Gastrocnemius medialis (tissue), 4 donors: ENCODE data around the gene RADIL. TPM values are rescaled to one million over a fixed set of nuclear protein-coding genes. Genes with fewer than 3 reads are reported as not detected.

Source experiments
- ATAC-seq, 2 donors: fragments of 150-250 bp; one replicate each; pipeline ENCODE4 v1.9.1; 2016
- DNase-seq, 2 donors: peaks; one replicate each; pipeline ENCODE4 v3.0.0-alpha.2; 2019
- H3K27ac ChIP-seq, 4 donors: fragments of 200-600 bp; sonication (generic); 1 replicate in 1 of 4; 2 replicates in 3 of 4; pipeline ENCODE4 v1.5.1; 2016 to 2018; ENCODE audit warnings: mild to moderate bottlenecking in 2 of 4, moderate library complexity in 1 of 4
- H3K27me3 ChIP-seq, 3 donors: fragments of 200-600 bp; sonication (generic) in 2 of 3; 1 replicate in 1 of 3; 2 replicates in 2 of 3; pipeline versions ENCODE4 v1.5.1 to v1.6.0; 2016 to 2019; ENCODE audit warnings: mild to moderate bottlenecking in 1 of 3, moderate library complexity in 1 of 3
- H3K36me3 ChIP-seq, 2 donors: fragments of 200-600 bp; sonication (generic) in 1 of 2; one replicate each; pipeline ENCODE4 v1.5.1; 2017 to 2018
- H3K4me1 ChIP-seq, 2 donors: fragments of 200-600 bp; sonication (generic) in 1 of 2; one replicate each; pipeline ENCODE4 v1.5.1; 2016 to 2017; ENCODE audit warnings: mild to moderate bottlenecking in 2 of 2
- H3K4me3 ChIP-seq, 4 donors: fragments of 200-600 bp; sonication (generic) in 3 of 4; 1 replicate in 1 of 4; 2 replicates in 3 of 4; pipeline ENCODE4 v1.5.1; 2016 to 2019; ENCODE audit warnings: mild to moderate bottlenecking in 2 of 4
- H3K9me3 ChIP-seq, 3 donors: fragments of 200-600 bp; sonication (generic) in 2 of 3; 1 replicate in 1 of 3; 2 replicates in 2 of 3; pipeline ENCODE4 v1.5.1; 2016 to 2019
- POLR2A ChIP-seq, 2 donors: fragments of 450-650 bp; IDR thresholded peaks; one replicate each; pipeline ENCODE4 v1.6.1; 2017; ENCODE audit warnings: antibody characterized with exemption in 2 of 2, mild to moderate bottlenecking in 2 of 2, moderate library complexity in 2 of 2
- in situ Hi-C, 4 donors: fragments of 200-750 bp; cut with MboI; loops; one replicate each; pipeline versions ENCODE4 v1.15.0 to v1.8.0; 2017; ENCODE audit warnings: low sequenced_read_pairs in 4 of 4
- intact Hi-C: fragments of 100-400 bp; cut with DNase I; formaldehyde crosslinking; loops from one replicate; pipeline ENCODE4 v1.15.1; 2023; ENCODE audit warnings: low total_unique reads
- total RNA-seq, 4 donors: library from RNA; depleted of rRNA; stranded (reverse); fragments of >200 nt; gene quantifications; one replicate each; pipeline versions ENCODE4 v1.1.0 to v1.2.3, GENCODE V29; 2016
- TF ChIP-seq, protein P1 (sequence below), 5 experiments: fragments of 450-650 bp in 3 of 5; fragments of 200-600 bp in 2 of 5; sonication (generic) in 2 of 5; IDR thresholded peaks in 4 of 5; conservative IDR thresholded peaks in 1 of 5; 1 replicate in 4 of 5; 2 replicates in 1 of 5; pipeline ENCODE4 v1.5.1; 2016 to 2019; ENCODE audit warnings: antibody characterized with exemption in 5 of 5, mild to moderate bottlenecking in 3 of 5, moderate library complexity in 3 of 5

RADIL gene
- total RNA-seq, 4 donors from 2014 or later, result 2.1 to 12.1 (median 5.0) TPM

DNA sequence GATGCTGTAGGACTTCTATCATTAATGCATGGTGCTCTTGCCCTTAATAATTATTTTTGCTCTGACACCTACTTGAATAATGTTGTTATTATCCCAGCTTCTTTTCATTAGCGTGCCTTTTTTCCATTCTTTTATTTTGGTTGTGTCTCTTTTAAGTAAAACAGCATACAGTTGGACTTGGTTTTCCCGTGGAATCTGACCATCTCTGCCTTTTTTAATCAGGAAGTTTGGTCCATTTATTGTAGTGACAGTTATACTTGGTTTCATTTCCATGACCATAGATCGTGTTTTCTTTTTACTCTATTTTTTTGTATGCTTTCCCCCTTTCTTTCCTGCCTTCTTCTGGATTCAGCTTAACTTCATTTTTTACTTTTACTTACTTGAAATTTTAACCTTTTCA, 26.3 kb downstream of the RADIL start:
- TF ChIP-seq POLR2A (IDR thresholded peaks at IDR 0.05), result no peak
- TF ChIP-seq, protein P1, sequence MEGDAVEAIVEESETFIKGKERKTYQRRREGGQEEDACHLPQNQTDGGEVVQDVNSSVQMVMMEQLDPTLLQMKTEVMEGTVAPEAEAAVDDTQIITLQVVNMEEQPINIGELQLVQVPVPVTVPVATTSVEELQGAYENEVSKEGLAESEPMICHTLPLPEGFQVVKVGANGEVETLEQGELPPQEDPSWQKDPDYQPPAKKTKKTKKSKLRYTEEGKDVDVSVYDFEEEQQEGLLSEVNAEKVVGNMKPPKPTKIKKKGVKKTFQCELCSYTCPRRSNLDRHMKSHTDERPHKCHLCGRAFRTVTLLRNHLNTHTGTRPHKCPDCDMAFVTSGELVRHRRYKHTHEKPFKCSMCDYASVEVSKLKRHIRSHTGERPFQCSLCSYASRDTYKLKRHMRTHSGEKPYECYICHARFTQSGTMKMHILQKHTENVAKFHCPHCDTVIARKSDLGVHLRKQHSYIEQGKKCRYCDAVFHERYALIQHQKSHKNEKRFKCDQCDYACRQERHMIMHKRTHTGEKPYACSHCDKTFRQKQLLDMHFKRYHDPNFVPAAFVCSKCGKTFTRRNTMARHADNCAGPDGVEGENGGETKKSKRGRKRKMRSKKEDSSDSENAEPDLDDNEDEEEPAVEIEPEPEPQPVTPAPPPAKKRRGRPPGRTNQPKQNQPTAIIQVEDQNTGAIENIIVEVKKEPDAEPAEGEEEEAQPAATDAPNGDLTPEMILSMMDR (IDR thresholded peaks at IDR 0.05 in 4 of 5, conservative IDR thresholded peaks at IDR 0.05 in 1 of 5), result no peak
- Histone ChIP-seq H3K27ac (no peak overlapping the region), H3K4me3 (no peak overlapping the region), H3K9me3 (no peaks in the 10 kb centered on the region), H3K4me1 (no peaks in the 10 kb centered on the region), H3K27me3 (peaks cover 1 to 8% (median 8%) of the 10 kb centered on the region in 3 donors), H3K36me3 (no peaks in the 10 kb centered on the region)
- ATAC-seq (no peak), DNase-seq (no peak)
- in situ Hi-C loops (no loop called here), intact Hi-C loops (no loop called here)

DNA sequence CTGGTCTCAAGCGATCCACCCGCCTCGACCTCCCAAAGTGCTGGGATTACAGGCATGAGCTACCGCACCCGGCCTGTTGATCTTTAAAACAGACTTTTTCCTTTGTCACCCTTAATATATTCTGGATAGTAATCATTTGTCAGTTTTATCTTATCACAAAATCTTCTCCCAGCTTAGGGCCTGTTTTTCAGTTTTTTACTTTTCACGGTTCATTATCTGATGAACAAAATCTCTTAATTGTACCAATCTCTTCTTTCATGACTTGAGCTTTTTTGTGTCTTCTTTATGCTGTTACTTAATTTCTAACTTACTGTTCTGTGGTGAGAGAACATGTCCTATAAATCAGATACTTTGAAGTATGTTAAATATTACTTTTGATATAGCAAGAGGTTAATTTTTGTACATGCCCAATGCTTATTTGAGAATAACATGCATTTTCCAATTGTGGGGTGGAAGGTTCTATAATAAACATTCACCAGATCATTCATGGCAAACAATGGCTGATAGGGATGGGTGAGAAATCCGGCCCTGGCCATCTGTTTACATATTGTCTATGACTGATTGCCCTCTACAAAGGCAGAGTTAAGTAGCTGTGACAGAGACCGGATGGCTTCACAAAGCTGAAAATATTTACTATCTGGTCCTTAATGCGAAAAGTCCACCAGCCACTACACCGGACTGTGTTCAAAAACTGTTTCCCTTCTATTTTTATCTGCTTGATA, 27.0 kb downstream of the RADIL start:
- in situ Hi-C loops (no loop called here), intact Hi-C loops (no loop called here)
- Histone ChIP-seq H3K4me3 (no peak overlapping the region), H3K9me3 (no peaks in the 10 kb centered on the region), H3K27me3 (peaks cover 0 to 1% (median under 1%) of the 10 kb centered on the region in 3 donors), H3K27ac (no peak overlapping the region), H3K36me3 (no peaks in the 10 kb centered on the region), H3K4me1 (no peaks in the 10 kb centered on the region)
- DNase-seq (no peak), ATAC-seq (no peak)
- TF ChIP-seq, protein P1 (IDR thresholded peaks at IDR 0.05 in 4 of 5, conservative IDR thresholded peaks at IDR 0.05 in 1 of 5), result no peak
- no peak for TF ChIP-seq POLR2A (IDR thresholded peaks at IDR 0.05)

DNA sequence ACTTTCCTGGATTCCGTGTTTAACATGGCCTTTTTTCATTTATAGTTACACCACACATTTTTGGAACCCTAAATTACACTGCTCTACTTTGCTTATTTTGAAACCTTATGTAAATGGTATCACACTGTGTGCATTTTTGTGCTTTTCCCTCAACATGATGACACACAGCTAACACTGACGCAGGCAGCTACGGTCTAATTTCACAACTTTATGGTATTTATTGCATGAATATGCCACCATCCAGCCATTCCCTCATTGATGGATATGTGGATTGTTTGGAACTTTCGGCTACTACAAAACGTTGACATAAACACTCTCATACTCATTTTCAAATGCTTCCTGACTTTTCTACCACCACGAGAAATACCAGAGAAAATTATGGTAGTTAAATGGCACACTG, 28.6 kb downstream of the RADIL start:
- Histone ChIP-seq H3K27me3 (no peaks in the 10 kb centered on the region), H3K9me3 (no peaks in the 10 kb centered on the region), H3K36me3 (no peaks in the 10 kb centered on the region), H3K4me3 (no peak overlapping the region), H3K4me1 (no peaks in the 10 kb centered on the region), H3K27ac (no peak overlapping the region)
- no peak for DNase-seq
- no peak for TF ChIP-seq POLR2A (IDR thresholded peaks at IDR 0.05)
- intact Hi-C loops (no loop called here), in situ Hi-C loops (no loop called here)
- no peak for ATAC-seq

DNA sequence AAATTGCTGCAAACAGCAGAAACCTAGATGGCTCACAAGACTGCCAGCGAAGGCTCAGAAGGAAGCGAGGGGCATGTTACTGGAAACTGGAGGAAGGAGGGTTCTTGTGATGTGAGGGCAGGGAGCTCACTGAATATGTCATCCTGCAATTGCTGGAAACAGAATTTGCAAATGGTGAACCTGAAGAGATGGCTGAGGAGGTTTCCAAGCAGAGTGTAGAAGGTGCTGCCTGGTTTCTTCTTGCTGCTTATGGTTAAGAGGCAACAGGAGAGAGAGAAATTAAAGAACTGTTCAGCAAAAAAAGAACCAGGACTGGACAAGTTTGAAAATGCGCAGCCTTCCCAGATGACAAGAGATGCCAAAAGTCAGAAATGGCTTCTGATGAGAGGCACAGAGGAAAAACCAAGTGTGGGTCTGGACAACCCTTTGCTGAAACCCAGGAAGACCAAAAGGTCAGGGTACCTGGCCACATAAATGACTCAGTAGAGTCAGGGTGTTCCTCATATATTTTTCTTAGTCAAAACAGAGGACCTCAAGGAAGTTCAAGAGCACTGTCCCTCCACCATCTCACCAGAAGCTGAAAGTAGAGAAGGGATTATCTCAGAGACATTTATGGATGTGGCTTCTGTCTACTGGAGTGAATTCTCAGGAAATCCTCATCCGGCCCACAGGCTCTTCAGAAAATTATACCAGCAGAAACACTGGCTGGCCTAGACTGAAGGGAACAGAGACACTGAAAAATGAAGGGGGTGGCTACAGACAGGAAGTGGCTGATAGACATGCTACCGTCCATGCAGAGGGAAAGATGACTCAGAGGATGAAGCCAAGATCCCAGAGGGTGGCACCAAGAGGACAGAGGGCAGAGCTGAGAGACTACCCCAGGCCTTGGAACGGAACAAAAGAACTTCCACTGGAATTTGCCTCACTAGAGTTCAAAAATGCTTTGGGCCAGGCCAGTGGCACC, 31.8 kb downstream of the RADIL start:
- ATAC-seq (no peak), DNase-seq (no peak)
- Histone ChIP-seq H3K36me3 (no peaks in the 10 kb centered on the region), H3K9me3 (no peaks in the 10 kb centered on the region), H3K4me1 (no peaks in the 10 kb centered on the region), H3K27me3 (no peaks in the 10 kb centered on the region), H3K4me3 (no peak overlapping the region), H3K27ac (no peak overlapping the region)
- TF ChIP-seq, protein P1 (IDR thresholded peaks at IDR 0.05 in 4 of 5, conservative IDR thresholded peaks at IDR 0.05 in 1 of 5), result no peak
- intact Hi-C loops (no loop called here), in situ Hi-C loops (no loop called here)

DNA sequence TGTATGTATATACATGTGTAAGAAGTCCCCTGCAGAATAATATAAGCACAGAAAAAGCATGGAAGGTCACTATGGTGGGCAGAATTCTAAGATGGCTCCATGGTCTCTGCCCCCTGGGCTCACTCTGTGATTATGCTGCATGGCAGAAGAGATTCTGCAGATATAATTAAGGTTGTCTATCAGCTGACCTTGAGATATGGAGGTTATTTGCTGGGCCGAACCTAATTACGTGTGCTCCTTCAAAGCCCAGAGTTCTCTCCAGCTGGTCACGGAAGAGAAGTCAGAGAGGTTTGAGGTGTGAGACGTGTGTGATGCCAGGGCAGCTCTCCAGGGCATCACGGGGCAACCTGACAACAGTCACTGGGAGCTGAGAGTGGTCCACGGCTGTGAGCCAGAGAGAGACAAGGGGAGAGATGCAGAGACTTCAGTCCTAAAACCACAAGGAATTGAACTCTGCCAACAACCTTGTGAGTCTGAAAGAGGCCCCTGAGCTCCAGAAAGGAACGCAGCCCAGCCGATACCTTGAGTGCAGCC, 33.2 kb downstream of the RADIL start:
- no peak for TF ChIP-seq POLR2A (IDR thresholded peaks at IDR 0.05)
- TF ChIP-seq, protein P1 (IDR thresholded peaks at IDR 0.05 in 4 of 5, conservative IDR thresholded peaks at IDR 0.05 in 1 of 5), result no peak
- DNase-seq (no peak), ATAC-seq (no peak)
- Histone ChIP-seq H3K4me1 (no peaks in the 10 kb centered on the region), H3K36me3 (no peaks in the 10 kb centered on the region), H3K4me3 (no peak overlapping the region), H3K27me3 (no peaks in the 10 kb centered on the region), H3K27ac (no peak overlapping the region), H3K9me3 (no peaks in the 10 kb centered on the region)
- in situ Hi-C loops (no loop called here), intact Hi-C loops (no loop called here)
